ENCODE measurements around the gene MAP4K2.

The MAP4K2 gene

DNA sequence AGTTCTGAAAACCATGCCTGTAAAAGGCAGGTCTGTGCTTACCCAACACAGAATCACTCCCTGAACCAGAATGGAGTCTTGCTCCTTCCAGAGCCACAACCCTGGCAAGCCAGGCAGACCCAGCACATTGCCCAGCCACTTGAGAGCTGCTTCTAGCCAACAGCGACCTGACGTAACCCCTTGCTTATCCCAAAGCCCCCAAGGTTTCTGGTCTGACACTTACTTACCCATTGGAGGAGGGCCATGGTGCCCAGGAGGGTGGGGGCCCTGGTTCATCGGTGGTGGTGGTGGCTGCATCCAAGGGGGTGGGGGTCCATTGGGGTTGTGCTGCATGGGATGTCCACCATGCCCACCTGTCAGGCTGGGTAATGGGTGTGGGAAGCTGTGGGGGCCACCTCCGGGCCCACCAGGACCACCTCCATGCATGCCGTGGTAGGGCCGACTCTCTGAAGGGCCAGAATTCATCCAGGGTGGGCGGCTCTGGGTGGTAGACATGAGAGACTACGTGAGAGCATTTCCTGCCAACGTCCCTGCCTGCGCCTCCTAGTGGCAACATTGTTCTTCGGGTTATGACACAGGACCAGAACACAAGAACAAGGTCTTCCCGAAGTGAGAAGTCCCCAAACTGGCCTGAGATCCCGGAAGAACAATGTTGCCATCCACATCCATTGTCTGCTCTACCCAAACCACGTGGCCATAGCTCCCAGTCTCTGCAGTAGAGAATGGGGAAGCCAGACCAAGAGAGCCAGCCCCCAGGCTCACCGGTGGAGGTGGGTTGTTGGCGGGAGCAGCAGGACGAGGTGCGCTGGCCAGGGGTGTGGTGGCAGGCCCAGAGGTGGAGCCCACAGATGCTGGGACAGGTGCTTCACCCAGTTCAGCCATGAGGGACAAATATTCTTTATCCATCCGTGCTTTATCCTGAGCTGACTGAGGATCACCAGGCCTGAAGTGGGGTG, 35.4 kb downstream of the MAP4K2 start:
- DNase-seq (ENCODE audit: low spot score) = peak; percentile 70

DNA sequence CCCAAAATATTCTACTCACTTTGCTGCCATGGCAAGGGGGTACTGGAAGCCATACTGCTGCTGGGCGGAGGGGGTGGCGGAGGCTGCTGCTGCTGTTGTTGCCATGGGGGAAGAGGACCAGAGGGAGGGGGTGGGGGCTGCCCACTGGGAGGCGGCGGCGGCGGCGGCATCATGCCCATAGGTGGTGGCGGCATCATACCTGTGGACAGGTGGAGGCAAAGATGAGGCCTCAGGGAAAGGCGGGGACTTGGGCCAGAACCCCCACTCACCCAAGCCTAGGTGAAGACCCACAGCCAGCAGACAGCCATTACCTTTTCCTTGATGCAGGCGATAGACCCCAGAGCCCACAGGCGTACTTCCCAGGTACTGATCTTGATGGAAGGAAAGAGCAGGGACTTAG, 36.1 kb downstream of the MAP4K2 start:
- DNase-seq (ENCODE audit: low spot score) = no peak

DNA sequence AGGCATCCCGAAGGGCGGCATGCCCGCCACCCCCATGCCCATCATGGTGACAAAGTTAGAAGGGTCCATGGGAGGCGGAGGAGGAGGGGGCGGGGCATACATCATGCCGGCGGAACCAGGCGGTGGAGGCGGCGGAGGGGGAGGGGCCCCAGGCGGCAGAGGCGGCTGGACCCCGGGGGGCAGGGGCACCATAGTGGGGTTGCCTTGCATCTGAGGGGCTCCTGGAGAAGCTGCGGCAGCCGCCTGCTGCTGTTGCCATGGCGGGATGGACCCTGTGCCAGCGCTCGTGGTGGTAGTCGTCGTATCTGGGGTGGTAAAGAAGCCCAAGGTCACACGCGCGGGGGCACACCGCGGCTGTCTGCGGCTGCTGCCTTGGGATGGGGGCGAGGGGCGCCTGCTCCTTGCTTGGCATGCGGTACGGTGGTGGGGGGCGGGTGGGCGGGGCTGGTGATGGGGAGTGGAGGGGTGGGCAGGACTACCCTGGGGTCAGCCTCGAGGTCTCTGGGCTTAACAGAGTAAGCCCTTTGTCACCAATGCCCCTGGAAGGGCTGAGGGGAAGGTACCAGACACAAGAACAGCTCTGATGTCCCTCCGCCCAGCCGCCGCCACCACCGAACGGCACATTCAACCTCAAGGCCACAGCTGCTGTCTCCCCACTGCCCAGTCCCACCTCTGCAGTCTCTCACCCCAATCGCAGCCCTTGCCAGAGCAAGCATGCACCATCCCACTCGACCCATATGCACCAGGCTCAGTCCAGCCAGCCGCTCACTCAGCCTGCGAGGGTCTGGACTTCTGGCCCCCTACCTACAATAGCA, 37.0 kb downstream of the MAP4K2 start:
- DNase-seq (ENCODE audit: low spot score) = no peak

DNA sequence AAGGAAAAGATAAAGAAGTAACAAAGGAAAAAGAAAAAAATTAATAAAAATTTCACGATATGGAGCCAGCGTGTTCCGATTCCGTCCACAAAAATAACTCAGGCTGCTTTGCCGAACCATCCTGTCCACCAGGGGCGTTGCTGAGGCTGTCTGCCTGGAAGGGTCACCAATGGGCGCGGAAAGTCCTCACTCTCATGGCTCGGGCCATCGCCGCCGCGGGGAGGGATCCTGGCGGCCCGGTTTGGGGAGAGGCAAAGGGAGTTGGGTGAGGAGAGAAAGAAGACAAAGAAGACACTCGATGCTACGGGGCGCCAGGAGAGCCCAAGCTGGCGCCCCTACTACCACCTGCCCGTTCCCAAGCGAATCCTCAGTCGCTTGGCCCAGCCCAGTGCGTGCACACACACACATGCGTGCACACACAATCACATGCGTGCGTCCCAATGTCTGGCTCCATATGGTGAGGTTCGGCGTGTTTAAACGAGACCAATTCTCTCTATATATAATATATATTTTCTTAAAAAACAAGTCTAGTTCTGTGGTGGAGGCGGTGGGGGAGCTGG, 37.6 kb downstream of the MAP4K2 start:
- DNase-seq (ENCODE audit: low spot score) = no peak

DNA sequence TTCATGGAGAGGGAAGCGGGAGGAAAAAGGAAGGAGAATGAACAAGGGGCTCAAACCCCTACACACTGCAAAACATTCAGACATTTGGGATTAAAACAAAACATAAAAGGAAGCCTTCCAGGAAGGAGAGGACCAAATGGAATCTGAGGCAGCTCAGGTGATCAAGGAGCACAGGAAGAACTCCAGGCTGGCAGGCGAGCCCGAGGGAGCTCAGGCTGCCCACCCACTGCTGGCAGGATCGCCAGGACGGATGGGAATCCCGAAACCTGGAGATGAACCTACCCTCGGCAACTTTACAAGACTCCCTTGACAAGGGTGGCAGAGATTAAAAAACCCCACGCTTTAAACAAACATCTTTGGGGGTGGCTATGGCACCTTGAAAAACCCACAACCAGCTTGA, 38.3 kb downstream of the MAP4K2 start:
- DNase-seq (ENCODE audit: low spot score) = no peak

DNA sequence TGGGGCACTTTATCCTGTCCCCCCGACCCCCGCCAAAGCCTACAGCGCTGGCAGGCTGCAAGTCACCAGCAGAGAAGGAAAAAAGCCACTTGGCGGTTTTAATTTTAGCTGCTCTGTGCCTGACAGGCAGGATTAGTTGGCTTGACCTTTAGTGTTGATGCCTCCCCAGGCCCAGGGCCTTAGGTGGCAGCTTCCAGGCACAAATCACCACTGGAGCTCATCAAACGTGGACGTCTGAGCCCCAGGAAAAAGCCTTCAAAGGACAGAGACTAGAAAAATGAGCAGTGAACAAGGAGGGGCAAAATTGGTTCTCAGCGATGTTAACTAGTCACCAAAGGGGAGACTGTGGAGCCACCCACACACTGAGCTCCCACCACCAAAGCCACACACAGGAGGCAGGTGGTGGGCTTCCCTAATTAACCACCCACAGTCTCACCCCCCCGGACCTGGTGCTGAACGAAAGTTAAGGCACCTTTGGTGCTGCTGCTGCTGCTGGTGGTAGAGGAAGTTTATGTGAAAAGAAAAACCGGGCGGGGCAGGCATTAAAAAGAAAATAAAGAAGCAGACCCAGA, 38.9 kb downstream of the MAP4K2 start:
- no peak for DNase-seq (ENCODE audit: low spot score)

DNA sequence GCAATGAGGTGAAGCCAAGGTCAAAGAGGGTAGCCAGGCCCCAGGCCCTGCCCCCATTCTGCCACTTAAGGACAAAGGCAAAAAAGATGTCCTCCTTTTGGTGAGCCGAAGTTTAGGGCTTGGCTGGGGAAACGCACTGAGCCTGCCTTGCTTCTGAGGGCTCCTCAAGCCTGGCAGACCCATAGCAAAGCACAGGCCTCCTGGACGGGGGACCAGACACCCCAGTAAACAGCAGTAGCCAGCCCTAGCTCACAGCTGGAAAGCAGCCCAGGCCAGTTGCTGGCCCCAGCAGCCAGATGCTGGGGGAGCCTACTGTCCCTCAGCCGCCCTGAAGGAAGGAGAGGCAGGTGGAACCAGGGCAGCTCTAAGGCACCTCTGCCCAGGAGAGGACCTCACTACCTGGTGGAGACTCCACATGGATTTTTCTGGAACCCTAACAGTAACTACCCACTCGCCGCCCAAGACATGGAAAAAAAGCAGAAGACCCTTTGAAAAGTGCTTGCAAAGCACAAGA, 39.4 kb downstream of the MAP4K2 start:
- no peak for DNase-seq (ENCODE audit: low spot score)

DNA sequence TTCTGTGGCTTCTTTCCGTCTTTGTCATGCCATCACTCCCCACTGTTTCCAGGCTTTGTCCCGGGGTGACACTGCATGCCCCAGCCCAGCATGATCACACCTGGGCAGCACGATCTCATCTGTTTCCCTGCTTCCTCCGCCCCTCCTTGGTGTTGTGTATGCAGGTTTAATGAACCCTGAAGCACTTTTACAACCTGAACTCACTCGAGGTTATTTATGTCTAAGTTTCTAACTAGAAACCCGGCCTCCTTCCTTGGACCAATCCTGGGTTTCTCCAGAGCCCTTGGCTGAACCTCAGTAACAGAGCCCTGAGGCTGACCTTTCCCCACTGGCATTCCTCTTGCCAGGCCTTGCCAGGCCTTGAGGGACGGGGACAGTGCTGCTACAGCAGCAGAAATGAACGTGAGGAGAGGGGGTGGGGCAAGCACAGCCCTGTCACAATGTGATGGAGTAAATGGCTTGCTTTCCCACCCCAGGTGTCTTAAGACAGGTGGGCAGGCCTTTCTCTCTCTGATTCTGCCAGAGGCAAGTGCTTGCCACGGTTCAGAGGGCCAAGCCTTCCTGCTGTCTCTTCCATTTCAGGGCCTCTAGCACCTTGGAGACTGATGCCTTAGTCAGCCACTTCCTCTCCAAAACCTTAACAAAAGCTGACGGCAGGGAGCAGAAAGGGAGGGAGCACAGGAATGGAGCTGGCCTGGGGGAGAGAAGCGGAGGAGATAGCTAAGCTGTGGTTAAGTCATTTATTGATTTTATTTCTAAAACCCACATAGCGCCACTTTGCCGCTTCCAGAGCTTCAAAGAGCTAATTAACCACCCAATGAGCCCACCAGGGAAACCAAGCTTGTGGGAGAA, 40.1 kb downstream of the MAP4K2 start:
- DNase-seq (ENCODE audit: low spot score) = peak; percentile 54

DNA sequence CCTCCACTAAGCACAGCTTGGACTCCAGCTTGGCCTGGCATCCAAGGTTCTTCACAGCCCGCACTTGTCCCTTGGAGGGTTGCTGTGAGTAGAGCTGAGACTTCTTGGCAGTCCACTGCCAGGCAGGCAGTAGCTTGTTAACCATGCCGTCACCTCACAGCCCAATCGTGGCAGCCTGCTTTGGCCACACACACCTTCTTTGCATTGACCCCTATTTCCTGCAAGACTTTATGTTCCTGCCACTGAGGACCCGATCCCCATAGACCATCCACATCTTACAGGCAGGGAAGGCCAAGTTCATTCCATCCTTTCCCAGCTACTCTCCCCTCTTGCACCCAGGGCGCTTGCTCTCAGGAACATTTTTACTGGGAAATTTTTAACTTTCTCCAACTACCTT, 40.7 kb downstream of the MAP4K2 start:
- peak; percentile 12 for DNase-seq (ENCODE audit: low spot score)

DNA sequence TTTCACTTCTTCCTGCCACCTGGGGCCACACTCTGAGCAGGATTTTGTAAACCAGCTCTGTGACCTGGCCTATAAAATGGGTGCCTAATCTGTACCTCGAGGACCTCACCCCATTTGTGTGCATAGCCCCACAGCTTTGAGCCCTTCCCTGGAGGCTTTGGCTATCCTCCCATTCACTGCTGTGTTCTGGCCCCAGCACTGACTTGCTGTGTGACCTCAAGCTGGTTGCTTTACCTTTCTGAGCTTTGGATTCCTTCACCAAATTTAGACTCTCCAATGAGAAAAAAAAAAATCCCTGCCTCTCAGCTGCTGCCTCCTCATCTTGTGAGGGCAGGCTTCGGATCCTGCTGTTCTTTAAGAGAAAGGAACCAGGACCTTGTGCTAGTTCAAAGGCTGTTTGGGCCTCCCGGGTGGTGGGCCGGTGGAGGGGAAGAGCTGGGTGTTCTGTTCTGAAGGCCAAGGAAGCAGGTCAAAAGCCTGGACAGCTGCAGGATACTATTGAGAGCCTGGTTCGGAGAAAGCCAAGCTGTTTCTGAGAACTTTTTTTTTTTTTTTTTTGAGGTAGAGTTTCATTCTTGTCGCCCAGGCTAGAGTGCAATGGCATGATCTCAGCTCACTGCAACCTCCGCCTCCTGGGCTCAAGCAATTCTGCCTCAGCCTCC, 42.1 kb downstream of the MAP4K2 start:
- DNase-seq (ENCODE audit: low spot score) = peak; percentile 13

DNA sequence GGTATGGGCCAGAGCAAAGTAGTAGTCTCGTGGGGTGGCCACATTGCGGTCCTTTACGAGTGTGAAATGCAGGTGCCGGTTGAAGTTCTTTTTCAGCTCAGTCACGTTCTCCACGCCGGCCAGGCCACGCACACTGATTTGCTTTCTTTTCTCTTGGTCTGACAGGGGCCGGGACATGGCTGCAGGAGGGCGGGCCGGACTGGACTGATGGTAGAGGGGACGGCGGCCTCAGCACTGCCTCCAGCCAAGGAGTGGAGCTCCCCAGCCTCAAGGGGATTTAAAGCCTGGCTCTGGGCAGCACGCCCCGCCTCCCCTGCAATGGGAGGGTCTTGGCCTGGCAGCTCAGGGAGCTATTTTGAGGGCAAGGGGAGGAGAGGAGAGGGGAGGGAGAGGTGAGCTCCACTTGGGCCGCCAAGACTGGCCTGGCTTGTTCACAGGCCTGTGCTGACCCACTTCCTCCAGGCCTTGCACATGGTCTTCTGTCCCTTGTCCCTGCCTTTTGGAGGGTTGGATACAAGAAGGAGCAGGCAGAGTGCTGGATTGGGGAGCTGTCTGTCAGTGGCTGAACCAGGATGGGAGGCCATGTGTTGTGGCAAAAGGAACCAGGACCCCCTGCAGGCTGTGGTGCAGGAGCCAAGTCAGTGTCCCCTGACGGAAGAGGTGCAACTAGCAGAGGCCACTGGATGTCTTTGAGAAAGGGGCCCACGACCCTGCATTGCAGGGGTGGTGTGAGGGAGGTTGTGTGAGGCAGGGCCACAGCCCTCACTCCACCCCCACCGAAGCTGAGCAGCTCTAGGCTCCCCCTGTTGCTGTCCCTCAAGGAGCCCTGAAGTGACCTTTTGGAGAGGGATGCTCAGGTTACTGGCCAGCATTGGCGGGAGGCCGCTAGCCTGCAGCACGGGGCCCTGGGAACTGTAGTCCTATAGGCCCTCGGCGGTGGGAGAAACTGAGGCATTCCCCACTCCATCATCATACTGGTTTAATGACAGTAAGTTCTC, 43.0 kb downstream of the MAP4K2 start, which contains the start of gene PYGM:
TSS of gene PYGM (minus strand) at position 253 of the 998 bp plus-strand sequence. CDS start at position 177, 76 bp downstream.
- DNase-seq (ENCODE audit: low spot score) = peak; percentile 16

DNA sequence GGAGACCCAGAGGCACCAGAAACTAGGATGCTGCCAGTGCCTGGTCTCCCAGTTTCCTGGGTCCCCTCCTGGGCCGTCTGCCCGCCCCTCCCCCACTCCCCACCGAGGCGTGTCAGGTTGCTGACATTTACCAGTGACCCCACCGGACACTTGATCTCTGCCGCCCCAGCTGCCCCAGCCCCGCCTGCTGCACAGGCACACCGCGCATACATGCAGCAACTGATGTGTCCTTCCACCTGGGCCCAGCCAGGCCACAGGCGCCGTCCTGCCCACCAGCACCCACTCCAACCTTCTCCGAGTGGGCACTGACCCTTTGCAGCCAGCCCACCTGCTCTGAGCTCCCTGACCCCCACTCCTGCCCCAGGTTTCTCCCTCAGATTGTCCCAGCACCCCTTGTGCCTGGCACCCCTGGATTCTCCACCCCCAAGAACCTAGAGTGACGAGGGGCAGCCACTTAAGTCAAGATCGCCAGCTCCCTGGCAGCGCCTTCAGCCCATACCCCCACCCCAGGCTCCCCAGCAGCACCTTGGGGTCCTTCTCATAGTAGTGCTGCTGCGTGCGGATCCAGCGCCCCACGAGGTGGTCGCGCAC, 43.8 kb downstream of the MAP4K2 start:
- DNase-seq (ENCODE audit: low spot score) = no peak

DNA sequence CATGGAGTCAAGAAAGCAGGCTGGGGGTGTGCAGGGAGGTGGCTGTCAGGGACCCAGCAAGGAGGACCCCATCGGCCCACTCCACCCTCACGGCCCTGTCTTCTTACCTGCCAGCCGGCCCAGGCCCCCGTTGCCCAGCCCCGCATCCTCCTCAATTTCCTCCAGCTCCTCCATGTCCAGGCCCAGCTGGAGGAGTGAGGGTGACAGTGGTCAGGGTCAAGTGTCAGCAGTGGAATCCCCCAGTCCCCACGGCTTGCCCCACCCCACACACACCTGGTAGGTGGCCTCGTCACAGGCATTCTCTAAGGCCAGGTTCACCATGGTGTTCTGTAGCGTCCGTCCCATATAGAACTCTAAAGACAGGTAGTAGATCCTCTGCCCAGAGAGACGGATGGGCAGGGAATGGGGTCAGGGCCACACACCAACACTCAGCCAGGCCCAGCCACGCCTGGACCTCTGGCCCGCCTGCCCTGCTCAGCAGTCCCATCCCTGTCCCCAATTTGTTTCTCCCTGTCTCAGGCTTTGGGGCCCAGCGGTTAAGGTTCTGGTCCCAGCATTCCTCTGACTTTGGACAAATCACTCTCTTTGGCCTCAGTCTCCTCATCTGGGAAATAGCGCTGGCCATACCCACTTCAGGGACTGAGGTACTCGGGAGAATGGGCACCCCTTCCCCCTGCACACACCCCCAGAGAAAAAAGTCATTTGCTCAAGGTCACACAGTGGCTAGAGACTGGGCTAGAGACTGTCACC, 44.5 kb downstream of the MAP4K2 start:
- DNase-seq (ENCODE audit: low spot score) = no peak

DNA sequence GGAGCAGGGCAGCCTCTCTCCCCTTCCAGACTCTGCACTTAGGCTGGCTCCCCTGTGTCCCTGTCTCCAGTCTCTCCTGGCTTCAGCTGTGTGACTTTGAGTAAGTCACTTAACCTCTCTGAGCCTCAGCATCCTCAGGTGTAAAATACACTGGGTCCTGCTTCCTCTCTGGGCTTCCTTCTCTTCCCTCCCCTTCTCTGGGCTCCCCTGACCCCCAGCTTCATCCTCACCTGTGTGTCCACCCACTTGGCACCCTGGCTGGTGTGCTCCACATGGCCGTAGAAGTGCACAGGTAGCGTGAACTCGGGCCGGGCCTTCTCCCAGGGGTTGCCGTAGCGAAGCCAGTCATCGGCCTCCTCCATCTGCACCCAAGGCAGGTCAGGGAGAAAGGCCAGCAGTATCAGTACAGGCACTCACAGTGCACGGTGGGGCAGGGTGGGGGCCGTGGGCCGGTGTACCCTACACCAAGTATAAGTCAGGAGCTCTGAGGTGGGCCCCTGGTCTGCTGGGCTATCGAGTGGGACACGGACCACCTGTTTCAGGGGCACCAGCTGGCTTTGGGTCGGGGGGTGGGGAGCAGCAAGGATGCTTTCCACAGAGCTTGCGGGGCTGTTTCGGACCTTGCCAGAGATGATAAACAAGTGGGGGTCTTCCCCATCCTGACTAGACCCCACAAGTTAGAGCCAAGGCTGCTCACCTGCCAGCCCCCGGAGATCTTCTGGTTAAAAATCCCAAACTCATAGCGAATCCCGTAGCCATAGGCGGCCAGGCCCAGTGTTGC, 45.3 kb downstream of the MAP4K2 start:
- DNase-seq (ENCODE audit: low spot score) = no peak

DNA sequence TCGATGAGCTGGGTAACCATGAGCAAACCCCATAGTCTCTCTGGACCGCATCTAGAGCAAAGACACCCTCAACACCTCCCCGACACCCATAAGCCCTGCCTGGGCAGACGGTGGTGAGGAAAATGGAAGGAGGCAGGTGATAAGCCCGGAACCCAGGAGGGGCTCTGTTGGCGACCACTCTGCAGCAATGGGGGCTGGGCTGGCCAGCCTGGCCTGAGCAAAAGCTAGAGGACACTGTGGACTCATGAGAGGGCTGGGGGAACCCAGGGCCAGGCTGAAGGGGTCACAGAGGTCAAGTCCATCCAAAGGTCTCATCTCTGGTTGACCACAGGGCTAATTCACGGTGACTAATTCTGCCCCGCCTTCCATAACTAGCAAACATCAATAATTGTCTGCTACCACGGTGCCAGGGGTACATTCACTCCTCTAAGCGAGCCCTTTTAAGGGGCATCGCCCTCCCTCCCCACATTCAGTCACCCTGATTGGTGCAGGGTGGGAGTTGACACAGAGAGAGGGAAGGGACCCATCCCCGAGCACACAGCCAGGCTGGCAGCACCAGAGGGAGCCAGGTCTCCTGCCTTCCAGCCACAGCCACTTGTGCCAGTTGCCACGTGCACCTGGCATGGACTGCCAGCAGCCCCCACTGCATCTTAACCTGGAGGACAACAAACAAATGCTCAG, 47.2 kb downstream of the MAP4K2 start:
- peak; percentile 6 for DNase-seq (ENCODE audit: low spot score)

DNA sequence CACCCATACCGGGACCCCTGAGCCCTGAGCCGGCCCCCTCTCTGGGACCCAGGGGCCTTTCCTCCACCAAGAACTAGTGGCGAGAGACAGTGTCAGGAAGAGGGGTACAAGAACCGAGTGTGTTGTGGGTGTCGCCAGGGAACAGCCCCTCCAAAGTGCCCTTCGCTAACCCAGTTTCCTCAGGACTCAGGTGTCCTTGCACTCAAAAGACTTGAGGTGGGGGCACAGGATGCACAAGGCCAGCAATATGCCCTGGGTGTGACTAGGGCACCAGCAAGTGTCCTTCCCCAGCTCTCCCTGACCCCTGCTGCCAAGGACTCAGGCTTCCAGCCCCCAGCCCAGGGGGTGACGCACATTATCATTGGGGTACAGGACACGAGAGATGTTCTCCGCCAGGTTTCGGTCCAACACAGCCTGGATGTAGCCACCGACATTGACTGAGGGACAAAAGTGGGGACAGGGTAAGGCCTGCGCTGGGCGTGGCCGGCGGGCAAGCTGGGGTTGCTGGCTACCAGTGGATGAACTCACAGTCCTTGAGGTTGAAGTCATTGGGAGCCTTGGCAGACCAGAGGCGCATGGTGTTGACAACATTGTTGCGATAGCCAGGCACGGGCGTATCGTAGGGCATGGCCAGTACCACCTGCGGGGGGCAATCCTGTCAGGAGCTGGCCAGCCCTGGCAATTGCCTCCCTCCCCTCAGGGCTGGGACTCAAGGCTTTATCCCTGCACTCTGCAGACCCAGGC, 47.9 kb downstream of the MAP4K2 start:
- DNase-seq (ENCODE audit: low spot score) = peak; percentile 5
